Stimulated activated naive CD8-positive, alpha-beta T cell treated with anti-CD3 and anti-CD28 coated beads, Interleukin-15, Interleukin-2, amounts not matched to agents 100 U/mL and 50 U/mL, for 24 hours (primary cell): ENCODE results near the gene ROMO1.
"Not testable (repeated sequence)": the region's sequence is repeated elsewhere in the genome, so short reads cannot be mapped to it uniquely, and the experiment has no call there.

Experiments used
- ATAC-seq: fragments of 150-1000 bp; cut with Tn5 transposase; one replicate; pipeline ENCODE4 v1.10.0; 2021
- DNase-seq: peaks from one replicate; pipeline ENCODE4 v3.0.0; 2021

ROMO1 gene

DNA sequence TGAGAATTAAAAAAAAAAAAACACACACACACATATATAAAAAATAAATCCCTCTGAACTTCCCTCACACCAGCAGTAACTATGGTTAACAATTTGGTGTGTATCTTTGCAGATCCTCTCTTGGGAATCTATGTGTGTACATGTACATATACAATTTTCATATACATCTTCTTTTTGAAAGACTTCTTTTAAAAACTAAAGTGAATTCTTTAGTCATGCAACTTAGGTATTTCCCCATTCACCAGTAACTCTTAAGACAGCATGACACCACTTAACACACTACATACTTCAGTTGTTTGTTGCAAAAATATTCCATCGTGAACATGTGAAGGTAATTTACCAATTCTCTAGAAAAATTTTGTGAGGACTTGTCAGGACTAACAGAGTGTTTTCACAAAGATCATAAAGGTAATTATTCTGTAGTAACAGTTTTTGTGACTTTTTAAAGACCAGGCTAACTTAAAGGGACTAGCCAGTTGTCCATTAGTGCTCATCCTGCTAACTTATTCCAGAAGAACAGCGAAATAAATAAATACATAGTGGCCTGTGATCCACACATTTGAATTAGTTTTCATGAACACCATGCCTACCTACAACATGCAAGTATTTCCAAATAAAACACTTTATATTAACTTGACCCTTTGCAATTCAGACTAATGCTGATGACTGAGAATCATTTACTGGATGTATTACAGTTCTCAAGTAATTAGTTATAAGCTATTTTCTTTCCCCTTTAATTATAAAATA is 30.8 kb downstream of the ROMO1 start:
- ATAC-seq: no peak
- DNase-seq: no peak

GRCh38 chr20:35730583-35731468 is 31.6 kb downstream of the ROMO1 start:
- no peak for ATAC-seq
- no peak for DNase-seq

DNA sequence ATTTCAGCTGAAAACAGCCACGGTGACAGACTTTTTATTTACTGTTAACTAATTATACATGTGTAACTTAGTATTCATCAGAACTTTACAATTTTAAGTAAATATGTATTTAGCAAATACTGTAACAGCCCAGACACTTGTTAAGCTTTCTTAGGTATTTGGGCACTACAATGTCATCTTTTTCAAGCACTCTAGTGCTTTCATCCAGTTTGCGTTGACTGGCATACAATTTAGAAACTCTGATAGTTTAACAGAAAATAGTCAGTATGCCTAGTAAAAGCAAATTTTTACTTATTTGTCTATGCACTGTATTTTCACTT is 32.2 kb downstream of the ROMO1 start:
- DNase-seq: no peak
- ATAC-seq: no peak

DNA sequence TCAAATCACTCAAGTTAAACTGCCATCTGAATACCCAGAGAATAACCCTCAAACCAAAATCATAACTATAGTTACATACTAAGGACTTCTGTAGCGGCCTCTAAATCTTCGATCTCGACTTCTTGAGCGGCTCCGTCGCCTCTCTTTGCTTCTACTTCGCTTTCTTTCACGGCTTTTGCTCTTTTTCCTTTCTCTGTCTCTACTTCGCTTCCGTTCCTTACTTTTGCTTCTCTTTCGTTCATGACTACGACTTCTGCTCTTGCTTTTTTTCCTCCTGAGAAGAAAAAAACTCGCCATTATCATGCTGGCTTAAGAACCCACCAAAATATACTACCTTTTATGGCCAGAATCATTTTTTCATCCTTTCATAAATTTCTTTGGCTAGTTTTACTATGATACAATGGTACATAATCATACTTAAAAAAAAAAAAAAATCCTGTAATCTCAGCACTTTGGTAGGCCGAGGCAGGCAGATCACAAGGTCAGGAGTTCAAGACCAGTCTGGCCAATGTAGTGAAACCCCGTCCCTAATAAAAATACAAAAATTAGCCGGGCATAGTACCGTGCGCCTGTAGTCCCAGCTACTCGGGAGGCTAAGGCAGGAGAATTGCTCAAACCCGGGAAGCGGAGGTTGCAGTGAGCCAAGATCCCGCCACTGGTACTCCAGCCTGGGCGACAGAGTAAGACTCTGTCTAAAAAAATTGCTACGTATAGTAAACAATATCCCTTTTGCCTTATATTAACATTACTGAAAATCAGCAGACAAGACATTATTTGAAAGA is 32.8 kb downstream of the ROMO1 start:
- ATAC-seq (no peak), DNase-seq (no peak)

DNA sequence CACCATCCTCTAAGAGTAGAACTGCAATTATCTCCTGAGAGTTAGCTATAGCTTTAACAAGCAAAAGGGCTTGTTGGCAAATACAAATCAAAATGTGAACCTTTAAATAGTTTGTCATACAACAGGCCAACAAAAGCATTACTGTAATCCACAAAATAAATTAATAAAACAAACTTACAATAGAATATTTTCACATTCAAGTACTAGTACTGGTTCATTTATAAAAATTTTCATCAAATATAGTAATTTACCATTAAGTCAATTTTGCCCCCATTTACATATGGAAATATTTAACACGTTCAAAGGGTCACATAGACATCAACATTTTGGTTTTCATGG is 33.4 kb downstream of the ROMO1 start:
- DNase-seq (no peak), ATAC-seq (no peak)

GRCh38 chr20:35734374-35734773 is 35.2 kb downstream of the ROMO1 start:
- DNase-seq (no peak), ATAC-seq (no peak)

- ATAC-seq (no peak), DNase-seq (no peak)
These were observed 35.8 kb downstream of the ROMO1 start for GRCh38 chr20:35734777-35735649.

DNA sequence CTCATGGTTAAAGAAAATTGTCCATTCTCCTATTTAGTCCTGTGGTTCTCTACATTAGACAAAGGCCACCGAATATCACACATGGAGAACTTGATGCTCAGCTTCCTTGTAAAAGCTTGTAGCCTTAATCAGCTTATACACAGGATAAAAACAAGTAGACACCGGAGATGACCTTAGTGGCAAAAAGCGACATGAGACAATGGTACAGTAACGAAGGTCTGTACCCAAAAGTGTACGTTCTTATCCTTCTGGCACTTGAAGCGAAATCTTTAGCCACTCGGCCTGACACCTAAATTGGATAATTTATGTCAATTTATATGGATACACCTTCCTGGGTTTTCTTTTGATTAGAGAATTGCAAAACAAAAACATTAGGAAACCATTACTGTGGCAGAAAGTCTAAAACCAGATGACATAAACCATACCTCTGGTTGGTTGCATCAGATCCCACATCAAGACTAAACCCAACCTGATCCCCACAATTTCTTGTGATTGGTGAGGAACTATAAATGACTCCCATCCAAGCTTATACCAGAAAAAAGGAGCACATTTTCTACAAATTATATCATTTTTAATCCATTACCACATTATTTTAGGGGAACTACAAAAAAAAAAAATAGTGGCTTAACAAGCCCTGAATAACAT is 36.7 kb downstream of the ROMO1 start:
- ATAC-seq (no peak), DNase-seq (no peak)

- DNase-seq (no peak), ATAC-seq (no peak)
These were observed 38.7 kb downstream of the ROMO1 start for GRCh38 chr20:35737865-35738333.

DNA sequence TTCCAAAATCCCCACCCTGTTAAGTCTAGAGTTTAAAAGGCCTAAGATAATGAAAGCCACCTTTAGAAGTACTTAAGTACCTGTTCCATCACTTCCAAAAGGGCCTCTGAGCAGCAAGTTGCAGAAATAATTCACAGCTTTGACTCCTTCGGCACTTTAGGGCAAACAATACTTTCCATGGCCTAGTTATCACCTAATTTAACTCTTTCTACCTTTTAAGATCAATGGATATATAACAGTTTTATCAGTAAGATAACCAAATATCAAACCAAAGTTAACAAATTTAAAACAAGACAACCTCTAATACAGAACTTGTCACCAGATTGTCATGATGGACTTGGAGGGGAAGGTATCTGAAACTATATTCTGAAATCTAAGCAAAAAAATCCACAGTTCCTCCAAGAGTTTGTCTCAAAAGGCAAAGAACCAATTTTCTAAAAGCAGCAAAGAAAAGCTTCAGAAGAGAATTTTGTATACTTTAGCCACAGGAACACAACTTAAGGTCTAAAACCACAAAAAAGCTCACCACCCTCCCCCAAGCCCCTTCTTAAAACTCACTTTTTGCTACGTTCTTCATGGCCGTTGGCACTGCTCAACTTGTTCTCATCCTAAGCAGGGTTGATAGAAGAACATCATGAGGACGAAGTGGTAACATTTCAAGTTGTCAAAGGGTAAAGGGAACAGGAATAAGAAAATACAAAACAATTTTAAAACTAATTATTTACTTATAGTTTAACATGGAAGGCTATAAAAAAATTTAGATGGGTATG is 39.4 kb downstream of the ROMO1 start:
- DNase-seq (no peak), ATAC-seq (no peak)

DNA sequence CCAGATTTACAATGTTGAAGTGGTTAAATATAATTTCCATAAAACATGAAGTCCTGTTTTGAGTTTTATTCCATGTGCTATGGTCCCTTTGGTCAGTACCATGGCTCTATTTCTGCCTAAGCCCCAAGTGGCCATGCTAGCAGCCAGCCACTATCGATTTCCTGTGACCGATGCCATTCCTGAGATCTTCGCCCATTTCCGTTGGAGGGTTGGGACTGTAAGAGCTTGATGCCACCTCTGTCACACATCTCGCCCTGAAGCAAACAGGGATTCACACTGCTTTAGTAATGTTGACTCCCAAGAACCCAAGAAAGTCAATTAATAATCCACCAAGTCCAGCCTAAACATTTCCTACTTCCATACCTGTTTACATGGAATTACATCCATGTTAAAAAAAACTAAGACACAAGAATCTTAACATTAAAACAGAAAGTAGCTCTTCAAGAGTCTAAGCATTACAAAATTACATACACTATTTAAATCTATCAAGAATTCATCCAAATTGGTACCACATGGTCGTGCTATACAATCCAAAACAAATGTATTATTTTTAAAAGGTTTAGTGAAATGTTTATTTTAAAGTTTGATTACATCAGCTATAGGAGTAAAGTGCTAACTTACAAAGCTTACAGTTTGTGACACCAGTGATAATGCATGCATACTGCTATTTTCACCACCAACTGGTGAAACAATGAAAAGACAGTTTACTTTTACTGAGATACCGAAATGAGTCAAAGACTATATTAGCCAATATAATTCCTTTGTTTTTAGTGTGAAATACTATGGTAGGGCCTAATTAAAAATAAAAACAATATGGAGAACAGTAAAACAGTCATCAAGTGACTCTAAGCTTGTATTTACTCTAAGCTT is 40.3 kb downstream of the ROMO1 start:
- ATAC-seq (no peak), DNase-seq (no peak)

DNA sequence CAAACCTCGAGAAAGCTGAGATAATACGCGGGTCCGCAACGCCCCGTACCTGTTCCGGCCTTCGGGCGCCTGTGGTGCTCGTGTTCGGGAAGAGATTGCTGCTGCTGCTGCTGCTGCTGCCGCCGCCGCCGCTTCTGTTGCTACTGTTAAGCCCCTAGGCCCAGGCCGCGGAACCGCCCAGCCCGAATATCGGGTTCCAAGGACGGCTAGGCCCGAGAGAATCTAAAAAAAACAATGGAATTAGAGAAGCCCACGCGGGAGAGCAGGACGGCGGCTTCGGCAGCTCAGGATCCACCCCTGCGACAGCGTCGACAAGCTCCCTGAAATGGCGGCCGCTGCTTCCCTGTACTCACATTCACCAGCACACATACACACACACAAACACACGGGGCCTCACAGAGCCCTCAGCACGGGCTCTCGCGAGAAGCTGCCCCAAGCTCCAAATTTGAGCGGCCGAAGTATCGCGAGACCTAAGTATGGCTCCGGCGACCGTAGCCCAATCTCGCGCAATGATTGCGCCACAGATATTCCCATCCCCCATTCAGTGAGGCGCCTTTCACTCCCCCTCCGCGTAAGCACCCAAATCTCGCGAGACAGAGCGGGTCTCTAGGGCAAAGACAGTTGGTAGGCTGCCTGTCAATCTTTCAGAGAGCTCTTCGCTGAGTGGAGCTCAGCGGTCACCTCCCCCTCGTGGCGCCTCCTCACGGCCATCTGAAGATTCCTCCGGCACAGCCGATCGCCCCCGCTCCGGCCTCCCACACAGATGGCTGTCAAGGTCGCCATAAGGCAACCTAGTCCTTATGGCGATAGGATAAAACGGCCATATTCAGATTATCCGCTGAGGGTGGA is 42.9 kb downstream of the ROMO1 start, which contains the start of gene RBM39:
RBM39 (minus strand) TSS at position 369 of the 849 bp plus-strand sequence. CDS start 1,386 bp downstream, outside the sequence.
- DNase-seq: peak; percentile 99
- ATAC-seq: peak; percentile 93

- ATAC-seq: no peak
These were observed 43.7 kb downstream of the ROMO1 start for GRCh38 chr20:35742741-35743523.

DNA sequence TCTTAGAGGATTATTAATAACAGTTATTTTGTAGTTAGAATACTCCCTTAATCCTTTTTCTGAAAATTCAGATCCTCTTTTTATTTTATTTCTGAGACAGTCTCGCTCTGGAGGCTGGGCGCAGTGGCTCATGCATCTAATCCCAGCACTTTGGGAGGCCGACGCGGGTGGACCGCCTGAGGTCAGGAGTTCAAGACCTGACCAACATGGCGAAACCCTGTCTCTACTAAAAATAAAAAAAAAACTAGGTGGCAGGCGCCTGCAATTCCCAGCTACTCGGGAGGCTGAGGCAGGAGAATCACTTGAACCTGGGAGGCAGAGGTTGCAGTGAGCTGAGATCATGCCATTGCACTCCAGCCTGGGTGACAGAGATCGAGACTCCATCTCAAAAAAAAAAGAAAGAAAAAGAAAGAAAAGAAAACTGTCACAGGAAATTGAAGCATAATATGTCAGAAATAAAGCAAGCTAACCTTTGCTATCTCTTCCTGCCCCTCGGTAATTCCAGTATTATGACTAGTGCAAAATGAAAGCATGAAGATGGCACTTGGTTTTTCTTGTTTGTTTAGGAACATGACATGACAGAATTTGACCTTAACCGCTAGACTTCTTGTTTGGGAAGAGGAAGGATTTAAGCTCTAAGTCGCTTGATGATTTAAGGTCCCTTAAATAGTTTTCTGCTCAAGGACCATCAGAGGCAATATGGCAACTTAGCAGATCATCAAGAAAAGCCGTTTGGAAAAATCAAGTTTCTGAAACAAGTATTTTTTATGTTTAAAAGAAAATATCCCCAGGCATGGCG is 44.7 kb downstream of the ROMO1 start:
- ATAC-seq (no peak), DNase-seq (peak; percentile 38)

More at GRCh38 chr20:35742741-35743523, 43.7 kb downstream of the ROMO1 start:
- DNase-seq: no peak

DNA sequence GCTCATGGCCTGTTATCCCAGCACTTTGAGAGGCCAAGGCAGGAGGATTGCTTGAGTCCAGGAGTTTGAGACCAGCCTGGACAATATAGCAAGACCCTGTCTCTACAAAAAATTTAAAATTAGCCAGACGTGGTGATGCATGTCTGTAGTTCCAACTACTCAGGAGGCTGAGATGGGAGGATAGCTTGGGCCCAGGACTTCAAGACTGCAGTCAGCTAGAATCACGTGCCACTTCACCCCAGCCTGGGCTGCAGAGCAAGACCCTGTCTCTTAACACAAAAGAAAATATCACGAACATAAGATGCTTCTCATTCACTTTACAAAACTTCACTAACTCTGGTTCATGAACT is 45.3 kb downstream of the ROMO1 start:
- not testable (repeated sequence) for DNase-seq, ATAC-seq
